HepG2 (cell line): ENCODE data around the gene HINFP. TPM values are rescaled to one million over a fixed set of nuclear protein-coding genes. Genes with fewer than 3 reads are reported as not detected.

Experiments
- ATAC-seq: fragments of 200-7000 bp; cut with Tn5 transposase; 3 replicates; pipeline ENCODE4 v1.9.1; 2020; ENCODE audit warnings: mild to moderate bottlenecking, moderate library complexity
- BruUV-seq: library from RNA; stranded (reverse); fragments of 400-500 nt; replicated peaks from 2 replicates; lab custom pipeline; 2021; lab: Mats Ljungman, UMichigan
- CTCF ChIA-PET: fragments of 300-600 bp; formaldehyde crosslinking; extraction: SDS; loops from one replicate; lab custom pipeline; 2021; ENCODE audit warnings: low total read pairs, inconsistent platforms, low intra/inter-chr PET ratio; lab: Yijun Ruan, JAX
- POLR2A ChIA-PET: fragments of 350-600 bp; sonication (Branson Sonifier 250); formaldehyde crosslinking; loops from one replicate; lab custom pipeline; 2020; ENCODE audit warnings: antibody characterized with exemption, inconsistent platforms; lab: Yijun Ruan, JAX
- DNase-seq: peaks from one replicate; pipeline ENCODE4 v3.0.0-alpha.2; 2015; ENCODE audit warnings: low spot score
- FAIRE-seq: peaks from 3 replicates; lab custom pipeline; 2011; peaks lifted over from hg19 to GRCh38; lab: Jason Lieb, UNC
- H2AFZ ChIP-seq: one replicate; pipeline ENCODE4 v1.6.1; 2011; ENCODE audit warnings: low read length, inconsistent platforms
- H3K27ac ChIP-seq: fragments of 300-600 bp; 3 replicates; pipeline ENCODE4 v1.8.0; 2011; ENCODE audit warnings: mixed run types, mild to moderate bottlenecking, mixed read lengths, low read length, inconsistent platforms; ENCODE audit not compliant: insufficient read depth; ENCODE audit errors: extremely low read length
- H3K27me3 ChIP-seq, 2 experiments: fragments of 200-600 bp in 1 of 2; 2 replicates in 1 of 2; 3 replicates in 1 of 2; pipeline versions ENCODE4 v1.6.0 to v1.8.0; 2011; ENCODE audit warnings: low read length in 2 of 2, mild to moderate bottlenecking in 2 of 2, moderate library complexity in 2 of 2, inconsistent platforms in 1 of 2; ENCODE audit not compliant: insufficient read depth in 2 of 2, control insufficient read depth in 1 of 2
- H3K36me3 ChIP-seq, 2 experiments: fragments of 200-600 bp in 1 of 2; replicated peaks in 1 of 2; 2 replicates in 1 of 2; 3 replicates in 1 of 2; pipeline versions ENCODE4 v1.5.1 to v1.8.0; 2011; ENCODE audit warnings: low read length in 2 of 2, inconsistent platforms in 1 of 2; ENCODE audit not compliant: insufficient read depth in 2 of 2, control insufficient read depth in 1 of 2
- H3K4me1 ChIP-seq: 2 replicates; pipeline ENCODE4 v1.5.1; 2012; ENCODE audit warnings: low read length, inconsistent platforms; ENCODE audit not compliant: insufficient read depth
- H3K4me2 ChIP-seq: 2 replicates; pipeline ENCODE4 v1.6.0; 2011; ENCODE audit warnings: low read depth, low read length, inconsistent platforms
- H3K4me3 ChIP-seq, 3 experiments: fragments of 200-600 bp in 1 of 3; sonication (generic), shearing (Covaris generic) in 1 of 3; replicated peaks in 1 of 3; 2 replicates each; pipeline ENCODE4 v1.5.1; 2011 to 2016; ENCODE audit warnings: low read length in 3 of 3, inconsistent platforms in 2 of 3, low read depth in 2 of 3, mild to moderate bottlenecking in 2 of 3, control low read depth in 1 of 3, mixed read lengths in 1 of 3; ENCODE audit not compliant: insufficient read depth in 1 of 3
- H3K79me2 ChIP-seq: one replicate; pipeline ENCODE4 v1.6.1; 2011; ENCODE audit warnings: low read length, inconsistent platforms; ENCODE audit not compliant: insufficient read depth
- H3K9ac ChIP-seq: 2 replicates; pipeline ENCODE4 v1.6.0; 2011; ENCODE audit warnings: mild to moderate bottlenecking, low read depth, low read length, inconsistent platforms; ENCODE audit not compliant: insufficient read depth
- H3K9me3 ChIP-seq: 2 replicates; pipeline ENCODE4 v1.5.1; 2012; ENCODE audit warnings: mild to moderate bottlenecking, low read length
- H4K20me1 ChIP-seq: 2 replicates; pipeline ENCODE4 v1.6.0; 2011; ENCODE audit warnings: inconsistent platforms, mild to moderate bottlenecking, low read length, moderate library complexity; ENCODE audit not compliant: insufficient read depth
- BHLHE40 ChIP-seq: IDR thresholded peaks from 2 replicates; pipeline ENCODE4 v1.6.1; 2011; ENCODE audit warnings: low read length, improper control_type of control experiment
- IKZF1 ChIP-seq: fragments of 450-650 bp; IDR thresholded peaks from 2 replicates; pipeline ENCODE4 v1.7.1; 2016
- KAT2B ChIP-seq: fragments of 150-350 bp; IDR thresholded peaks from 2 replicates; pipeline ENCODE4 v1.6.1; 2014; ENCODE audit warnings: low read depth, low read length, borderline replicate concordance
- NFE2L2 ChIP-seq: fragments of 150-350 bp; IDR thresholded peaks from 2 replicates; pipeline ENCODE4 v1.6.1; 2014; ENCODE audit warnings: low read length
- NPAS2 ChIP-seq: sonication (generic); formaldehyde crosslinking; IDR thresholded peaks from 2 replicates; pipeline ENCODE4 v1.8.0; 2022; ENCODE audit warnings: mild to moderate bottlenecking, missing genetic modification reagents, borderline replicate concordance
- POLR2A ChIP-seq, 2 experiments: IDR thresholded peaks; 2 replicates each; pipeline ENCODE4 v1.6.1; 2011; ENCODE audit warnings: low read depth in 2 of 2, low read length in 2 of 2, mild to moderate bottlenecking in 1 of 2, moderate library complexity in 1 of 2; ENCODE audit not compliant: insufficient read depth in 1 of 2
- PPARG ChIP-seq: conservative IDR thresholded peaks from 2 replicates; pipeline ENCODE4 v1.6.1; 2016; ENCODE audit warnings: missing biosample characterization, missing genetic modification reagents
- RELA ChIP-seq: sonication (generic); formaldehyde crosslinking; IDR thresholded peaks from 2 replicates; pipeline ENCODE4 v1.4.0; 2020; ENCODE audit warnings: missing genetic modification reagents
- SAFB2 ChIP-seq: sonication (generic); formaldehyde crosslinking; IDR thresholded peaks from 2 replicates; pipeline ENCODE4 v1.5.1; 2020; ENCODE audit warnings: missing genetic modification reagents, low read depth, mild to moderate bottlenecking, borderline replicate concordance
- ZNF430 ChIP-seq: sonication (generic); formaldehyde crosslinking; IDR thresholded peaks from 2 replicates; pipeline ENCODE4 v1.9.0; 2021; ENCODE audit warnings: mild to moderate bottlenecking, missing genetic modification reagents
- ZNF788 ChIP-seq: sonication (generic); formaldehyde crosslinking; IDR thresholded peaks from 2 replicates; pipeline ENCODE4 v1.5.0; 2020; ENCODE audit warnings: mild to moderate bottlenecking, missing genetic modification reagents, borderline replicate concordance
- ZSCAN21 ChIP-seq: sonication (generic); formaldehyde crosslinking; IDR thresholded peaks from 2 replicates; pipeline ENCODE4 v1.8.0; 2022; ENCODE audit warnings: mild to moderate bottlenecking, missing genetic modification reagents, moderate library complexity, borderline replicate concordance
- WGBS: methylation state at CpG from one replicate; pipeline ENCODE4 v1.1.6; 2017; ENCODE audit warnings: low lambda C conversion rate; 5-methylcytosine and 5-hydroxymethylcytosine counted together
- in situ Hi-C: cut with HindIII; loops from 2 replicates; pipeline ENCODE4 v1.10.0; 2017; ENCODE audit warnings: low pct_unique_long_range_greater_than_20kb; ENCODE audit not compliant: extremely low pct_ligation_motif_present
- intact Hi-C: fragments of 100-400 bp; cut with micrococcal nuclease; formaldehyde crosslinking; loops from one replicate; pipeline ENCODE4 v1.10.0; 2022; ENCODE audit not compliant: unreplicated experiment
- polyA plus RNA-seq, 8 experiments: library from polyadenylated mRNA; depleted of rRNA in 3 of 8; stranded (reverse) in 7 of 8; unstranded in 1 of 8; fragments of >200 nt; fragmentation: Illumina TruSeq in 4 of 8; extraction: Trizol in 4 of 8; gene quantifications; 2 replicates each; pipeline versions ENCODE4 v1.2.1 to v1.2.3, GENCODE V29; 2011 to 2016; ENCODE audit warnings: low read depth in 4 of 8, missing spikeins in 1 of 8, mixed read lengths in 1 of 8; ENCODE audit not compliant: insufficient read depth in 1 of 8
- total RNA-seq, 5 experiments: library from RNA; depleted of rRNA; stranded (reverse); fragments of >200 nt; fragmentation: Illumina TruSeq; extraction: Trizol; gene quantifications; 2 replicates each; pipeline ENCODE4 v1.2.3, GENCODE V29; 2016; ENCODE audit warnings: low read depth in 1 of 5
- TF ChIP-seq, protein P1 (sequence below): sonication (generic); formaldehyde crosslinking; IDR thresholded peaks from 2 replicates; pipeline ENCODE4 v1.9.0; 2022; ENCODE audit warnings: low read depth, missing genetic modification reagents
- TF ChIP-seq, protein P2 (sequence below): sonication (generic); formaldehyde crosslinking; IDR thresholded peaks from 2 replicates; pipeline ENCODE4 v1.4.0; 2020; ENCODE audit warnings: mild to moderate bottlenecking, missing genetic modification reagents, borderline replicate concordance

Gene HINFP
- total and polyA plus RNA-seq, 2 of the 13 experiments (the other 11 are each of a cell fraction or from before 2014, with no cell fraction given) = 15.1 to 21.4 TPM

DNA sequence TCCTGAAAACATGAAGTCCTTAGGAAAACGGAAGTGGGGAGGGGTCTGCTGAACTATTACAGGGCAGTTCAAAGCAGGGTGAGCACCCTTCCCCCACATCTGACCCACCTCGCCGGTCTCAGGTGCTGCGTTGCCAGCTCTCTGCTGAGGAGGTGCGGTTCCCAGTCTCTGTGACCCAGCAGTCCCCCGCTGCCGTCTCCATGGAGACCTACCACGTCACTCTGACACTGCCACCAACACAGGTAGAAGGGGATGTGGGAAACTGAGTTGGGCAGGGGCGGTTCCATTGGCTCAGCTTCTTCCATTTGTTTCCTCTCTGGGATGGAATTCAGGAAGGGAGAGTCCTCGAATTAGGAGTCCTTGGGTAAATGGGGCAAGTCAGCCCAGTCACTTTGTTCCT lies 10.9 kb upstream of the HINFP start:
- Histone ChIP-seq H3K27ac (no peak overlapping the region), H3K36me3 (peaks cover 8 to 34% of the 10 kb centered on the region in 2 experiments), H4K20me1 (no peaks in the 10 kb centered on the region), H3K27me3 (no peaks in the 10 kb centered on the region; a peak in 1 of 5 replicates), H3K4me3 (no peak overlapping the region), H3K4me1 (peaks cover 29% of the 10 kb centered on the region), H3K9me3 (no peaks in the 10 kb centered on the region), H2AFZ (no peak overlapping the region), H3K79me2 (no peaks in the 10 kb centered on the region), H3K4me2 (no peak overlapping the region), H3K9ac (no peak overlapping the region)
- POLR2A ChIA-PET = no interaction called here
- no peak for ATAC-seq
- 93% methylated on average over 4 of the region's 10 CpGs for WGBS
- intact Hi-C loops (no loop called here), in situ Hi-C loops (no loop called here)
- no peak for FAIRE-seq
- no TSS peak for BruUV-seq
- CTCF ChIA-PET = no interaction called here
- TF ChIP-seq KAT2B = no peak
- no peak for TF ChIP-seq PPARG
- TF ChIP-seq ZNF788 (CRISPR knock-in tag) = no peak
- TF ChIP-seq RELA = no peak
- no peak for TF ChIP-seq ZSCAN21 (CRISPR knock-in tag)
- TF ChIP-seq, protein P1, sequence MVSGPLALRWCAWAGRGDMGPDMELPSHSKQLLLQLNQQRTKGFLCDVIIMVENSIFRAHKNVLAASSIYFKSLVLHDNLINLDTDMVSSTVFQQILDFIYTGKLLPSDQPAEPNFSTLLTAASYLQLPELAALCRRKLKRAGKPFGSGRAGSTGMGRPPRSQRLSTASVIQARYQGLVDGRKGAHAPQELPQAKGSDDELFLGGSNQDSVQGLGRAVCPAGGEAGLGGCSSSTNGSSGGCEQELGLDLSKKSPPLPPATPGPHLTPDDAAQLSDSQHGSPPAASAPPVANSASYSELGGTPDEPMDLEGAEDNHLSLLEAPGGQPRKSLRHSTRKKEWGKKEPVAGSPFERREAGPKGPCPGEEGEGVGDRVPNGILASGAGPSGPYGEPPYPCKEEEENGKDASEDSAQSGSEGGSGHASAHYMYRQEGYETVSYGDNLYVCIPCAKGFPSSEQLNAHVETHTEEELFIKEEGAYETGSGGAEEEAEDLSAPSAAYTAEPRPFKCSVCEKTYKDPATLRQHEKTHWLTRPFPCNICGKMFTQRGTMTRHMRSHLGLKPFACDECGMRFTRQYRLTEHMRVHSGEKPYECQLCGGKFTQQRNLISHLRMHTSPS (CRISPR knock-in tag) = no peak
- no peak for TF ChIP-seq SAFB2 (CRISPR knock-in tag)
- no peak for TF ChIP-seq ZNF430 (CRISPR knock-in tag)
- TF ChIP-seq NFE2L2 = no peak
- no peak for TF ChIP-seq BHLHE40
- TF ChIP-seq, protein P2, sequence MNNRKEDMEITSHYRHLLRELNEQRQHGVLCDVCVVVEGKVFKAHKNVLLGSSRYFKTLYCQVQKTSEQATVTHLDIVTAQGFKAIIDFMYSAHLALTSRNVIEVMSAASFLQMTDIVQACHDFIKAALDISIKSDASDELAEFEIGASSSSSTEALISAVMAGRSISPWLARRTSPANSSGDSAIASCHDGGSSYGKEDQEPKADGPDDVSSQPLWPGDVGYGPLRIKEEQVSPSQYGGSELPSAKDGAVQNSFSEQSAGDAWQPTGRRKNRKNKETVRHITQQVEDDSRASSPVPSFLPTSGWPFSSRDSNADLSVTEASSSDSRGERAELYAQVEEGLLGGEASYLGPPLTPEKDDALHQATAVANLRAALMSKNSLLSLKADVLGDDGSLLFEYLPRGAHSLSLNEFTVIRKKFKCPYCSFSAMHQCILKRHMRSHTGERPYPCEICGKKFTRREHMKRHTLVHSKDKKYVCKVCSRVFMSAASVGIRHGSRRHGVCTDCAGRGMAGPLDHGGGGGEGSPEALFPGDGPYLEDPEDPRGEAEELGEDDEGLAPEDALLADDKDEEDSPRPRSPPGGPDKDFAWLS (CRISPR knock-in tag) = no peak
- no peak for TF ChIP-seq IKZF1
- TF ChIP-seq POLR2A (IDR thresholded peaks at IDR 0.05; ENCODE audit: insufficient read depth in 1 of 2, low read depth in 2 of 2, low read length in 2 of 2) = no peak
- no peak for TF ChIP-seq NPAS2 (CRISPR knock-in tag)
- no peak for DNase-seq
